ENCODE data around the gene SARDH. TPM values are rescaled to one million over a fixed set of nuclear protein-coding genes. Genes with fewer than 3 reads are reported as not detected.

The SARDH gene
- total RNA-seq, 1 donor from 2014 or later, result 5.1 TPM

GRCh38 chr9:133658442-133659431, 79.4 kb downstream of the SARDH start:
- Mint-ChIP-seq H3K27me3 (peaks cover 47% of the 10 kb centered on the region), H3K4me3 (ENCODE audit: low read depth) (peak overlapping the region; percentile 11), H3K36me3 (ENCODE audit: insufficient read depth) (no peaks in the 10 kb centered on the region), H3K9me3 (ENCODE audit: low read depth) (no peaks in the 10 kb centered on the region), H3K4me1 (ENCODE audit: low read depth) (peaks cover 4% of the 10 kb centered on the region), H3K27ac (no peak overlapping the region)
- no peak for TF ChIP-seq CTCF (IDR thresholded peaks at IDR 0.05; ENCODE audit: unreplicated experiment)
- no peak for DNase-seq (ENCODE audit: low spot score, unreplicated experiment)

GRCh38 chr9:133657120-133657661, 81.0 kb downstream of the SARDH start:
- Mint-ChIP-seq H3K36me3 (ENCODE audit: insufficient read depth) (no peaks in the 10 kb centered on the region), H3K9me3 (ENCODE audit: low read depth) (no peaks in the 10 kb centered on the region), H3K4me3 (ENCODE audit: low read depth) (no peak overlapping the region), H3K4me1 (ENCODE audit: low read depth) (peaks cover 4% of the 10 kb centered on the region), H3K27me3 (peaks cover 43% of the 10 kb centered on the region), H3K27ac (no peak overlapping the region)
- DNase-seq (ENCODE audit: low spot score, unreplicated experiment), result no peak
- TF ChIP-seq CTCF (IDR thresholded peaks at IDR 0.05; ENCODE audit: unreplicated experiment), result no peak

- Mint-ChIP-seq H3K4me1 (ENCODE audit: low read depth) (peaks cover 4% of the 10 kb centered on the region), H3K4me3 (ENCODE audit: low read depth) (no peak overlapping the region), H3K27me3 (peaks cover 41% of the 10 kb centered on the region), H3K9me3 (ENCODE audit: low read depth) (no peaks in the 10 kb centered on the region), H3K27ac (no peak overlapping the region), H3K36me3 (ENCODE audit: insufficient read depth) (no peaks in the 10 kb centered on the region)
- TF ChIP-seq CTCF (IDR thresholded peaks at IDR 0.05; ENCODE audit: unreplicated experiment), result no peak
- DNase-seq (ENCODE audit: low spot score, unreplicated experiment), result no peak
Observed at GRCh38 chr9:133656211-133657119, 81.7 kb downstream of the SARDH start.

GRCh38 chr9:133655701-133656100, 82.5 kb downstream of the SARDH start:
- Mint-ChIP-seq H3K9me3 (ENCODE audit: low read depth) (no peaks in the 10 kb centered on the region), H3K4me1 (ENCODE audit: low read depth) (peaks cover 4% of the 10 kb centered on the region), H3K27ac (no peak overlapping the region), H3K36me3 (ENCODE audit: insufficient read depth) (no peaks in the 10 kb centered on the region), H3K4me3 (ENCODE audit: low read depth) (no peak overlapping the region), H3K27me3 (peaks cover 40% of the 10 kb centered on the region)
- TF ChIP-seq CTCF (IDR thresholded peaks at IDR 0.05; ENCODE audit: unreplicated experiment), result no peak
- DNase-seq (ENCODE audit: low spot score, unreplicated experiment), result no peak
